NCI-H345 (cell line): Measurements from ENCODE around the gene NUCKS1.
A peak's percentile ranks its signal among the peaks of the same experiment; 100 is the strongest.

ENCODE experiments used
- DNase-seq: peaks from one replicate; lab custom pipeline; 2025; lab: John Stamatoyannopoulos, UW

The NUCKS1 gene

GRCh38 chr1:205750138-205751035, at the start of gene NUCKS1:
NUCKS1 (minus strand) TSS chr1:205750182; CDS start chr1:205749973, 209 bp downstream.
- DNase-seq, result peak; percentile 99

GRCh38 chr1:205798577-205798976, 48.6 kb upstream of the NUCKS1 start:
- no peak for DNase-seq

GRCh38 chr1:205797168-205797567, 47.2 kb upstream of the NUCKS1 start:
- DNase-seq, result no peak

- DNase-seq, result no peak
These were observed 44.2 kb upstream of the NUCKS1 start for GRCh38 chr1:205794011-205794730.

GRCh38 chr1:205792961-205793673, 43.1 kb upstream of the NUCKS1 start:
- no peak for DNase-seq

GRCh38 chr1:205792481-205792881, 42.5 kb upstream of the NUCKS1 start:
- DNase-seq, result no peak

GRCh38 chr1:205791568-205792180, 41.7 kb upstream of the NUCKS1 start:
- DNase-seq, result peak; percentile 38

- DNase-seq, result no peak
These were observed 37.4 kb upstream of the NUCKS1 start for GRCh38 chr1:205787287-205787916.

- DNase-seq, result no peak
These were observed 36.6 kb upstream of the NUCKS1 start for GRCh38 chr1:205786601-205787000.

- DNase-seq, result no peak
These were observed 35.5 kb upstream of the NUCKS1 start for GRCh38 chr1:205785446-205785845.

- DNase-seq, result no peak
These were observed 33.9 kb upstream of the NUCKS1 start for GRCh38 chr1:205783904-205784303.

GRCh38 chr1:205783433-205783795, 33.4 kb upstream of the NUCKS1 start:
- DNase-seq, result no peak

GRCh38 chr1:205782627-205783432, 32.8 kb upstream of the NUCKS1 start:
- no peak for DNase-seq

GRCh38 chr1:205780335-205780734, 30.4 kb upstream of the NUCKS1 start:
- DNase-seq, result no peak

GRCh38 chr1:205777994-205778393, 28.0 kb upstream of the NUCKS1 start:
- DNase-seq, result no peak

GRCh38 chr1:205775717-205776056, 25.7 kb upstream of the NUCKS1 start:
- DNase-seq, result no peak

- DNase-seq, result peak; percentile 85
These were observed 25.2 kb upstream of the NUCKS1 start, which contains the start of gene RAB29 for GRCh38 chr1:205775015-205775716. RAB29 (minus strand) TSS chr1:205775482; CDS start chr1:205774956, 526 bp downstream.

GRCh38 chr1:205774198-205775014, 24.4 kb upstream of the NUCKS1 start:
- DNase-seq, result peak; percentile 8

GRCh38 chr1:205772607-205773032, 22.6 kb upstream of the NUCKS1 start:
- no peak for DNase-seq
